ENCODE results near the gene PREX1. TPM values are rescaled to one million over a fixed set of nuclear protein-coding genes. Genes with fewer than 3 reads are reported as not detected.

PREX1 gene
- total and polyA plus RNA-seq, 2 experiments from 2014 or later, result 2.4 to 10.3 TPM

DNA sequence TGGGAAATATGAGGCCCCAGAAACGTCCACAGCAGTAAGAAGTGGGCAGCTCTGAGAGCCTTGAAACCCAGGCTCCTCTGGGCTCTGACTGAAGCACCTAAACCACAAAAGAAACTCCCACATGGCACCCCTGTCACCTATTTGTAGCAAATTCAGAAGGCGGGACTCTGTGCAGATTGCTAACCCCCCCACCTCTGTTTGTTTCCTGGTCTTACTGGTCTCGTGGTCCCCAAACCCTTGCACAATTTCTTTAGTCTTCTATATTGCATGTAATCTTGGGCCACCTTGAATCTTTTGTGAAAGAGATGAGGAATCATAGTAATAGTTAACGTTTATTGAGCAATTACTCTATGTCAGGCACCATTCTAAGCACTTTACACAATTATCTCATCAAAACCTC lies 154.3 kb downstream of the PREX1 start:
- Histone ChIP-seq H3F3A (replicated peaks; ENCODE audit: low read depth) (no peaks in the 10 kb centered on the region), H3K36me3 (ENCODE audit: insufficient read depth) (no peaks in the 10 kb centered on the region), H3K27me3 (ENCODE audit: insufficient read depth) (no peaks in the 10 kb centered on the region), H3K4me3 (no peak overlapping the region), H3K4me2 (no peak overlapping the region), H3K4me1 (ENCODE audit: insufficient read depth) (no peaks in the 10 kb centered on the region), H3K27ac (ENCODE audit: low read depth) (no peak overlapping the region), H4K20me1 (replicated peaks; ENCODE audit: insufficient read depth) (no peaks in the 10 kb centered on the region), H3K9me2 (ENCODE audit: insufficient read depth) (no peaks in the 10 kb centered on the region), H2AFZ (no peak overlapping the region), H3K79me2 (replicated peaks; ENCODE audit: insufficient read depth) (no peaks in the 10 kb centered on the region)
- no peak overlapping the region for H3K27ac Mint-ChIP-seq
- H3K36me3 Mint-ChIP-seq (ENCODE audit: low read depth), result no peaks in the 10 kb centered on the region; the same call in 1 of the 3 replicates
- H3K27me3 Mint-ChIP-seq (ENCODE audit: insufficient read depth, low read depth, poor library complexity), result peaks cover 7% of the 10 kb centered on the region
- DNase-seq (ENCODE audit: low spot score) (no peak), ATAC-seq (no peak)
- no peak overlapping the region for H3K4me3 Mint-ChIP-seq
- no peaks in the 10 kb centered on the region for H3K9me3 Mint-ChIP-seq
- H3K4me1 Mint-ChIP-seq, result no peaks in the 10 kb centered on the region; the same call in 2 of the 3 replicates
- no peak for TF ChIP-seq EZH2phosphoT487 (IDR thresholded peaks at IDR 0.05; ENCODE audit: unreplicated experiment)
- TF ChIP-seq, protein P1, sequence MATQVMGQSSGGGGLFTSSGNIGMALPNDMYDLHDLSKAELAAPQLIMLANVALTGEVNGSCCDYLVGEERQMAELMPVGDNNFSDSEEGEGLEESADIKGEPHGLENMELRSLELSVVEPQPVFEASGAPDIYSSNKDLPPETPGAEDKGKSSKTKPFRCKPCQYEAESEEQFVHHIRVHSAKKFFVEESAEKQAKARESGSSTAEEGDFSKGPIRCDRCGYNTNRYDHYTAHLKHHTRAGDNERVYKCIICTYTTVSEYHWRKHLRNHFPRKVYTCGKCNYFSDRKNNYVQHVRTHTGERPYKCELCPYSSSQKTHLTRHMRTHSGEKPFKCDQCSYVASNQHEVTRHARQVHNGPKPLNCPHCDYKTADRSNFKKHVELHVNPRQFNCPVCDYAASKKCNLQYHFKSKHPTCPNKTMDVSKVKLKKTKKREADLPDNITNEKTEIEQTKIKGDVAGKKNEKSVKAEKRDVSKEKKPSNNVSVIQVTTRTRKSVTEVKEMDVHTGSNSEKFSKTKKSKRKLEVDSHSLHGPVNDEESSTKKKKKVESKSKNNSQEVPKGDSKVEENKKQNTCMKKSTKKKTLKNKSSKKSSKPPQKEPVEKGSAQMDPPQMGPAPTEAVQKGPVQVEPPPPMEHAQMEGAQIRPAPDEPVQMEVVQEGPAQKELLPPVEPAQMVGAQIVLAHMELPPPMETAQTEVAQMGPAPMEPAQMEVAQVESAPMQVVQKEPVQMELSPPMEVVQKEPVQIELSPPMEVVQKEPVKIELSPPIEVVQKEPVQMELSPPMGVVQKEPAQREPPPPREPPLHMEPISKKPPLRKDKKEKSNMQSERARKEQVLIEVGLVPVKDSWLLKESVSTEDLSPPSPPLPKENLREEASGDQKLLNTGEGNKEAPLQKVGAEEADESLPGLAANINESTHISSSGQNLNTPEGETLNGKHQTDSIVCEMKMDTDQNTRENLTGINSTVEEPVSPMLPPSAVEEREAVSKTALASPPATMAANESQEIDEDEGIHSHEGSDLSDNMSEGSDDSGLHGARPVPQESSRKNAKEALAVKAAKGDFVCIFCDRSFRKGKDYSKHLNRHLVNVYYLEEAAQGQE (IDR thresholded peaks at IDR 0.05; ENCODE audit: unreplicated experiment), result no peak
- TF ChIP-seq ZNF114 (CRISPR knock-in tag; IDR thresholded peaks at IDR 0.05), result no peak
- TF ChIP-seq EZH2 (IDR thresholded peaks at IDR 0.05; ENCODE audit: low read depth, unreplicated experiment), result no peak
- TF ChIP-seq, protein P2, sequence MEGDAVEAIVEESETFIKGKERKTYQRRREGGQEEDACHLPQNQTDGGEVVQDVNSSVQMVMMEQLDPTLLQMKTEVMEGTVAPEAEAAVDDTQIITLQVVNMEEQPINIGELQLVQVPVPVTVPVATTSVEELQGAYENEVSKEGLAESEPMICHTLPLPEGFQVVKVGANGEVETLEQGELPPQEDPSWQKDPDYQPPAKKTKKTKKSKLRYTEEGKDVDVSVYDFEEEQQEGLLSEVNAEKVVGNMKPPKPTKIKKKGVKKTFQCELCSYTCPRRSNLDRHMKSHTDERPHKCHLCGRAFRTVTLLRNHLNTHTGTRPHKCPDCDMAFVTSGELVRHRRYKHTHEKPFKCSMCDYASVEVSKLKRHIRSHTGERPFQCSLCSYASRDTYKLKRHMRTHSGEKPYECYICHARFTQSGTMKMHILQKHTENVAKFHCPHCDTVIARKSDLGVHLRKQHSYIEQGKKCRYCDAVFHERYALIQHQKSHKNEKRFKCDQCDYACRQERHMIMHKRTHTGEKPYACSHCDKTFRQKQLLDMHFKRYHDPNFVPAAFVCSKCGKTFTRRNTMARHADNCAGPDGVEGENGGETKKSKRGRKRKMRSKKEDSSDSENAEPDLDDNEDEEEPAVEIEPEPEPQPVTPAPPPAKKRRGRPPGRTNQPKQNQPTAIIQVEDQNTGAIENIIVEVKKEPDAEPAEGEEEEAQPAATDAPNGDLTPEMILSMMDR (conservative IDR thresholded peaks at IDR 0.05; ENCODE audit: low read depth in 2 of 2), result no peak
- TF ChIP-seq ZNF331 (CRISPR knock-in tag; IDR thresholded peaks at IDR 0.05; ENCODE audit: low read depth), result no peak

DNA sequence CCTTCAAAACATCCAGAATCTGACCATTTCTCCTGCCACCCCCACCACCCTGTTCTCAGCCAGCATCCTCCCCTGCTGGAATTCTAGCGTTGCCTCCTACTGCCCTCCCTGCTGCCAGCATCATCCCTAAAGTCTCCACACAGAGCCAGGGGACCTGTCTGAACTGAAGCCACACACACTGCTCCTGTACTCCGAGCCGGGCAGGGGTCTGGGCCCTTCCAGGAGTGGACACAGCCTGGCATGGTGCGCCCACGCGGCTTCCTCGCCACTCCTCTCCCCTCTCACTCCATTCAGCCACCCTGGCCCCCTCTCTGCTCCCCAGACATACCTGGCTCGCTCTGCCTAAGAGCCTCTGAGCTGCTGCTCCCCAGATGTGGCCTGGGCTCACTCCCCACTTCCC lies 155.5 kb downstream of the PREX1 start:
- ATAC-seq (no peak), DNase-seq (ENCODE audit: low spot score) (no peak)
- Histone ChIP-seq H3F3A (replicated peaks; ENCODE audit: low read depth) (no peaks in the 10 kb centered on the region), H3K27ac (ENCODE audit: low read depth) (no peak overlapping the region), H3K9me2 (ENCODE audit: insufficient read depth) (no peaks in the 10 kb centered on the region), H3K79me2 (replicated peaks; ENCODE audit: insufficient read depth) (no peaks in the 10 kb centered on the region), H2AFZ (no peak overlapping the region), H3K36me3 (ENCODE audit: insufficient read depth) (no peaks in the 10 kb centered on the region), H3K4me3 (no peak overlapping the region), H4K20me1 (replicated peaks; ENCODE audit: insufficient read depth) (no peaks in the 10 kb centered on the region), H3K27me3 (ENCODE audit: insufficient read depth) (no peaks in the 10 kb centered on the region), H3K4me1 (ENCODE audit: insufficient read depth) (no peaks in the 10 kb centered on the region), H3K4me2 (no peak overlapping the region)
- Mint-ChIP-seq H3K36me3 (ENCODE audit: low read depth) (no peaks in the 10 kb centered on the region; the same call in 1 of the 3 replicates), H3K4me3 (no peak overlapping the region), H3K4me1 (no peaks in the 10 kb centered on the region; the same call in 2 of the 3 replicates), H3K27ac (no peak overlapping the region), H3K9me3 (no peaks in the 10 kb centered on the region; the same call in 2 of the 3 replicates), H3K27me3 (ENCODE audit: insufficient read depth, low read depth, poor library complexity) (peaks cover 7% of the 10 kb centered on the region)
- TF ChIP-seq ZNF331 (CRISPR knock-in tag; IDR thresholded peaks at IDR 0.05; ENCODE audit: low read depth) (no peak), ZNF114 (CRISPR knock-in tag; IDR thresholded peaks at IDR 0.05) (no peak), EZH2 (IDR thresholded peaks at IDR 0.05; ENCODE audit: low read depth, unreplicated experiment) (no peak), STAT1 (IDR thresholded peaks at IDR 0.05; ENCODE audit: unreplicated experiment) (no peak)
- TF ChIP-seq, protein P3, sequence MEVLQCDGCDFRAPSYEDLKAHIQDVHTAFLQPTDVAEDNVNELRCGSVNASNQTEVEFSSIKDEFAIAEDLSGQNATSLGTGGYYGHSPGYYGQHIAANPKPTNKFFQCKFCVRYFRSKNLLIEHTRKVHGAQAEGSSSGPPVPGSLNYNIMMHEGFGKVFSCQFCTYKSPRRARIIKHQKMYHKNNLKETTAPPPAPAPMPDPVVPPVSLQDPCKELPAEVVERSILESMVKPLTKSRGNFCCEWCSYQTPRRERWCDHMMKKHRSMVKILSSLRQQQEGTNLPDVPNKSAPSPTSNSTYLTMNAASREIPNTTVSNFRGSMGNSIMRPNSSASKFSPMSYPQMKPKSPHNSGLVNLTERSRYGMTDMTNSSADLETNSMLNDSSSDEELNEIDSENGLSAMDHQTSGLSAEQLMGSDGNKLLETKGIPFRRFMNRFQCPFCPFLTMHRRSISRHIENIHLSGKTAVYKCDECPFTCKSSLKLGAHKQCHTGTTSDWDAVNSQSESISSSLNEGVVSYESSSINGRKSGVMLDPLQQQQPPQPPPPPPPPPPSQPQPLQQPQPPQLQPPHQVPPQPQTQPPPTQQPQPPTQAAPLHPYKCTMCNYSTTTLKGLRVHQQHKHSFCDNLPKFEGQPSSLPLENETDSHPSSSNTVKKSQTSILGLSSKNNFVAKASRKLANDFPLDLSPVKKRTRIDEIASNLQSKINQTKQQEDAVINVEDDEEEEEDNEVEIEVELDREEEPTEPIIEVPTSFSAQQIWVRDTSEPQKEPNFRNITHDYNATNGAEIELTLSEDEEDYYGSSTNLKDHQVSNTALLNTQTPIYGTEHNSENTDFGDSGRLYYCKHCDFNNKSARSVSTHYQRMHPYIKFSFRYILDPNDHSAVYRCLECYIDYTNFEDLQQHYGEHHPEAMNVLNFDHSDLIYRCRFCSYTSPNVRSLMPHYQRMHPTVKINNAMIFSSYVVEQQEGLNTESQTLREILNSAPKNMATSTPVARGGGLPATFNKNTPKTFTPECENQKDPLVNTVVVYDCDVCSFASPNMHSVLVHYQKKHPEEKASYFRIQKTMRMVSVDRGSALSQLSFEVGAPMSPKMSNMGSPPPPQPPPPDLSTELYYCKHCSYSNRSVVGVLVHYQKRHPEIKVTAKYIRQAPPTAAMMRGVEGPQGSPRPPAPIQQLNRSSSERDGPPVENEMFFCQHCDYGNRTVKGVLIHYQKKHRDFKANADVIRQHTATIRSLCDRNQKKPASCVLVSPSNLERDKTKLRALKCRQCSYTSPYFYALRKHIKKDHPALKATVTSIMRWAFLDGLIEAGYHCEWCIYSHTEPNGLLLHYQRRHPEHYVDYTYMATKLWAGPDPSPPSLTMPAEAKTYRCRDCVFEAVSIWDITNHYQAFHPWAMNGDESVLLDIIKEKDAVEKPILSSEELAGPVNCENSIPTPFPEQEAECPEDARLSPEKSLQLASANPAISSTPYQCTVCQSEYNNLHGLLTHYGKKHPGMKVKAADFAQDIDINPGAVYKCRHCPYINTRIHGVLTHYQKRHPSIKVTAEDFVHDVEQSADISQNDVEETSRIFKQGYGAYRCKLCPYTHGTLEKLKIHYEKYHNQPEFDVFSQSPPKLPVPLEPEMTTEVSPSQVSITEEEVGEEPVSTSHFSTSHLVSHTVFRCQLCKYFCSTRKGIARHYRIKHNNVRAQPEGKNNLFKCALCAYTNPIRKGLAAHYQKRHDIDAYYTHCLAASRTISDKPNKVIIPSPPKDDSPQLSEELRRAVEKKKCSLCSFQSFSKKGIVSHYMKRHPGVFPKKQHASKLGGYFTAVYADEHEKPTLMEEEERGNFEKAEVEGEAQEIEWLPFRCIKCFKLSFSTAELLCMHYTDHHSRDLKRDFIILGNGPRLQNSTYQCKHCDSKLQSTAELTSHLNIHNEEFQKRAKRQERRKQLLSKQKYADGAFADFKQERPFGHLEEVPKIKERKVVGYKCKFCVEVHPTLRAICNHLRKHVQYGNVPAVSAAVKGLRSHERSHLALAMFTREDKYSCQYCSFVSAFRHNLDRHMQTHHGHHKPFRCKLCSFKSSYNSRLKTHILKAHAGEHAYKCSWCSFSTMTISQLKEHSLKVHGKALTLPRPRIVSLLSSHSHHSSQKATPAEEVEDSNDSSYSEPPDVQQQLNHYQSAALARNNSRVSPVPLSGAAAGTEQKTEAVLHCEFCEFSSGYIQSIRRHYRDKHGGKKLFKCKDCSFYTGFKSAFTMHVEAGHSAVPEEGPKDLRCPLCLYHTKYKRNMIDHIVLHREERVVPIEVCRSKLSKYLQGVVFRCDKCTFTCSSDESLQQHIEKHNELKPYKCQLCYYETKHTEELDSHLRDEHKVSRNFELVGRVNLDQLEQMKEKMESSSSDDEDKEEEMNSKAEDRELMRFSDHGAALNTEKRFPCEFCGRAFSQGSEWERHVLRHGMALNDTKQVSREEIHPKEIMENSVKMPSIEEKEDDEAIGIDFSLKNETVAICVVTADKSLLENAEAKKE (CRISPR knock-in tag; IDR thresholded peaks at IDR 0.05), result no peak
